Right lobe of liver (tissue), 6 donors: ENCODE data around the gene COTL1. TPM values are rescaled to one million over a fixed set of nuclear protein-coding genes. Genes with fewer than 3 reads are reported as not detected.
A peak's percentile ranks its signal among the peaks of the same experiment; 100 is the strongest.

Source experiments
- ATAC-seq, 4 donors: fragments of 200-7000 bp; cut with Tn5 transposase; one replicate each; pipeline ENCODE4 v1.9.1; 2020; ENCODE audit warnings: mild to moderate bottlenecking in 4 of 4, moderate library complexity in 4 of 4
- DNase-seq, 3 donors: peaks; one replicate each; pipeline ENCODE4 v3.0.0-alpha.2; 2020
- H3K27ac ChIP-seq, 3 donors: fragments of 200-600 bp; one replicate each; pipeline ENCODE4 v1.8.0; 2022
- H3K27me3 ChIP-seq, 2 donors: fragments of 200-600 bp; one replicate each; pipeline ENCODE4 v1.8.0; 2022
- H3K36me3 ChIP-seq, 4 donors: fragments of 200-600 bp; sonication (generic) in 1 of 4; one replicate each; pipeline versions ENCODE4 v1.5.1 to v1.8.0; 2017 to 2022; ENCODE audit warnings: control low read depth in 1 of 4
- H3K4me1 ChIP-seq, 4 donors: fragments of 200-600 bp; sonication (generic) in 1 of 4; one replicate each; pipeline versions ENCODE4 v1.5.1 to v1.8.0; 2017 to 2022; ENCODE audit warnings: control low read depth in 1 of 4
- H3K4me3 ChIP-seq, 3 donors: fragments of 200-600 bp; one replicate each; pipeline ENCODE4 v1.8.0; 2022
- H3K9me3 ChIP-seq, 4 donors: fragments of 200-600 bp; sonication (generic) in 1 of 4; one replicate each; pipeline versions ENCODE4 v1.5.1 to v1.8.0; 2017 to 2022; ENCODE audit warnings: control low read depth in 1 of 4
- CTCF ChIP-seq, 4 donors: fragments of 200-600 bp in 3 of 4; fragments of 450-650 bp in 1 of 4; IDR thresholded peaks; one replicate each; pipeline versions ENCODE4 v1.5.1 to v1.8.0; 2016 to 2022; ENCODE audit warnings: antibody characterized with exemption in 4 of 4, mild to moderate bottlenecking in 2 of 4
- POLR2A ChIP-seq: fragments of 450-650 bp; IDR thresholded peaks from one replicate; pipeline ENCODE4 v1.6.1; 2017; ENCODE audit warnings: antibody characterized with exemption, mild to moderate bottlenecking
- WGBS: methylation state at CpG from one replicate; pipeline ENCODE4 v1.1.6; 2018; ENCODE audit warnings: low coverage, low lambda C conversion rate; ENCODE audit not compliant: insufficient coverage; ENCODE audit errors: missing lambda C conversion rate; 5-methylcytosine and 5-hydroxymethylcytosine counted together
- intact Hi-C, 2 donors: fragments of 100-400 bp; cut with DNase I; formaldehyde crosslinking; loops; one replicate each; pipeline versions ENCODE4 v1.11.2 to v1.14.1; 2022
- total RNA-seq, 6 experiments: library from RNA; depleted of rRNA in 2 of 6; stranded (reverse); fragments of >200 nt in 2 of 6; fragmentation: NEBNext Ultra II Directional in 3 of 6; extraction: Animal tissue kit (Norgen Biotek cat#: 25700) in 3 of 6; gene quantifications; one replicate each; pipeline versions ENCODE4 v1.1.0 to v1.2.4, GENCODE V29; 2016 to 2023
- donor health status: DM: no; HTN: yes; CAD: no.
- donor health status: DM: no; HTN: no; CAD: no.
- donor health status: DM: no; HTN: no; CAD: no.
- donor health status: DM: no; HTN: yes; CAD: no.
- donor health status: DM: no; HTN: yes; CAD: no.

COTL1 gene
- total RNA-seq, 6 experiments from 2014 or later, result 12.4 to 51.0 (median 18.6) TPM

- TF ChIP-seq CTCF (IDR thresholded peaks at IDR 0.05), result no peak
- TF ChIP-seq POLR2A, result no peak
- 71% methylated on average over 16 of the region's 25 CpGs for WGBS
- no peaks in the 10 kb centered on the region for H3K27me3 ChIP-seq
- DNase-seq (peak in 1 of 3 donors; percentile 36), ATAC-seq (no peak)
- no peaks in the 10 kb centered on the region for H3K36me3 ChIP-seq
- intact Hi-C loops, result no loop called here
- H3K9me3 ChIP-seq, result no peaks in the 10 kb centered on the region
- H3K27ac ChIP-seq, result no peak overlapping the region
- H3K4me3 ChIP-seq, result no peak overlapping the region
- H3K4me1 ChIP-seq, result peaks cover 0 to 9% (median 0%) of the 10 kb centered on the region in 4 donors
Measured at GRCh38 chr16:84544031-84544773, 73.7 kb downstream of the COTL1 start.

- no peaks in the 10 kb centered on the region for H3K36me3 ChIP-seq
- WGBS, result 90% methylated on average over 2 of the region's 2 CpGs
- TF ChIP-seq CTCF (IDR thresholded peaks at IDR 0.05), result no peak
- no peak for TF ChIP-seq POLR2A
- peaks cover 0 to 9% (median 0%) of the 10 kb centered on the region in 4 donors for H3K4me1 ChIP-seq
- DNase-seq (no peak), ATAC-seq (no peak)
- H3K27me3 ChIP-seq, result no peaks in the 10 kb centered on the region
- intact Hi-C loops, result no loop called here
- no peak overlapping the region for H3K27ac ChIP-seq
- no peak overlapping the region for H3K4me3 ChIP-seq
- no peaks in the 10 kb centered on the region for H3K9me3 ChIP-seq
Measured at GRCh38 chr16:84543253-84543652, 74.6 kb downstream of the COTL1 start.

GRCh38 chr16:84541999-84542817 lies 75.7 kb downstream of the COTL1 start:
- Histone ChIP-seq H3K4me1 (peaks cover 0 to 9% (median 0%) of the 10 kb centered on the region in 4 donors), H3K27ac (no peak overlapping the region), H3K36me3 (no peaks in the 10 kb centered on the region), H3K27me3 (no peaks in the 10 kb centered on the region), H3K4me3 (no peak overlapping the region), H3K9me3 (no peaks in the 10 kb centered on the region)
- no peak for TF ChIP-seq POLR2A
- DNase-seq (peak in 1 of 3 donors; percentile 40), ATAC-seq (peak; percentile 50 to 80 (median 66))
- intact Hi-C loops, result no loop called here
- WGBS, result 56% methylated on average over 5 of the region's 7 CpGs

- WGBS, result no CpG with 5 or more reads among the region's 4 CpGs
- no peak overlapping the region for H3K27ac ChIP-seq
- ATAC-seq, result no peak
- no peaks in the 10 kb centered on the region for H3K36me3 ChIP-seq
- no peaks in the 10 kb centered on the region for H3K9me3 ChIP-seq
- intact Hi-C loops, result no loop called here
- peaks cover 0 to 9% (median 0%) of the 10 kb centered on the region in 4 donors for H3K4me1 ChIP-seq
- TF ChIP-seq POLR2A (no peak), CTCF (IDR thresholded peaks at IDR 0.05) (no peak)
- no peaks in the 10 kb centered on the region for H3K27me3 ChIP-seq
- no peak overlapping the region for H3K4me3 ChIP-seq
- DNase-seq, result no peak
Measured at GRCh38 chr16:84540194-84540593, 77.7 kb downstream of the COTL1 start.
